OCI-LY7 (cell line): ENCODE data around the gene SPPL3. TPM values are rescaled to one million over a fixed set of nuclear protein-coding genes. Genes with fewer than 3 reads are reported as not detected.

Source experiments
- BruUV-seq: library from RNA; stranded (reverse); fragments of 400-500 nt; replicated peaks from 2 replicates; lab custom pipeline; 2021; lab: Mats Ljungman, UMichigan
- CTCF ChIA-PET: fragments of 300-600 bp; sonication (Branson Sonifier 250); formaldehyde crosslinking; loops from one replicate; lab custom pipeline; 2022; ENCODE audit warnings: antibody characterized with exemption; ENCODE audit not compliant: unreplicated experiment; lab: Charles Lee
- POLR2A ChIA-PET: fragments of 300-600 bp; sonication (Branson Sonifier 250); formaldehyde crosslinking; loops from one replicate; lab custom pipeline; 2022; ENCODE audit warnings: antibody characterized with exemption; lab: Charles Lee
- DNase-seq: peaks from one replicate; pipeline ENCODE4 v3.0.0-alpha.2; 2015; ENCODE audit warnings: low spot score
- H2AFZ ChIP-seq: fragments of 200-600 bp; sonication (generic), shearing (Covaris generic); 2 replicates; pipeline ENCODE4 v1.6.1; 2014; ENCODE audit warnings: mild to moderate bottlenecking, antibody characterized with exemption, low read length, moderate library complexity
- H3K27ac ChIP-seq: fragments of 200-600 bp; sonication (generic); 2 replicates; pipeline ENCODE4 v1.5.1; 2014; ENCODE audit warnings: mixed run types, low read depth, mild to moderate bottlenecking, moderate library complexity, low read length, inconsistent platforms; ENCODE audit not compliant: poor library complexity, severe bottlenecking
- H3K36me3 ChIP-seq: fragments of 200-600 bp; sonication (generic); 2 replicates; pipeline ENCODE4 v1.6.1; 2014; ENCODE audit warnings: mild to moderate bottlenecking, antibody characterized with exemption, low read length, moderate library complexity, mixed read lengths; ENCODE audit not compliant: insufficient read depth
- H3K4me1 ChIP-seq: fragments of 200-600 bp; sonication (generic); 2 replicates; pipeline ENCODE4 v1.5.1; 2014; ENCODE audit warnings: mild to moderate bottlenecking, low read length; ENCODE audit not compliant: insufficient read depth, poor library complexity, severe bottlenecking
- H3K4me2 ChIP-seq: fragments of 200-600 bp; sonication (generic); 2 replicates; pipeline ENCODE4 v1.6.1; 2014; ENCODE audit warnings: mild to moderate bottlenecking, low read length
- H3K4me3 ChIP-seq: fragments of 200-600 bp; sonication (generic); 2 replicates; pipeline ENCODE4 v1.5.1; 2014; ENCODE audit warnings: mild to moderate bottlenecking, low read depth, low read length; ENCODE audit not compliant: poor library complexity, severe bottlenecking
- H3K79me2 ChIP-seq: fragments of 200-600 bp; sonication (generic); 2 replicates; pipeline ENCODE4 v1.6.1; 2016; ENCODE audit warnings: low read depth, mild to moderate bottlenecking, low read length, moderate library complexity, mixed read lengths; ENCODE audit not compliant: insufficient read depth
- H3K9me2 ChIP-seq: fragments of 200-600 bp; sonication (generic); 2 replicates; pipeline ENCODE4 v1.6.1; 2016; ENCODE audit warnings: mild to moderate bottlenecking, low read length, mixed read lengths; ENCODE audit not compliant: insufficient read depth
- H3K9me3 ChIP-seq: fragments of 200-600 bp; sonication (generic); 2 replicates; pipeline ENCODE4 v1.6.1; 2014; ENCODE audit warnings: mild to moderate bottlenecking, mixed run types, low read length, mixed read lengths
- H4K20me1 ChIP-seq: fragments of 200-600 bp; sonication (generic); 2 replicates; pipeline ENCODE4 v1.6.1; 2014; ENCODE audit warnings: mild to moderate bottlenecking, antibody characterized with exemption, low read length, moderate library complexity, mixed read lengths; ENCODE audit not compliant: insufficient read depth
- CTCF ChIP-seq: fragments of 200-600 bp; sonication (generic); conservative IDR thresholded peaks from 2 replicates; pipeline ENCODE4 v1.5.1; 2014; ENCODE audit warnings: mild to moderate bottlenecking, antibody characterized with exemption, low read length, moderate library complexity, mixed read lengths
- EZH2phosphoT487 ChIP-seq: fragments of 200-600 bp; sonication (generic); IDR thresholded peaks from 2 replicates; pipeline ENCODE4 v1.6.1; 2018; ENCODE audit warnings: low read depth, borderline replicate concordance, mild to moderate bottlenecking, mixed run types, antibody characterized with exemption, low read length, moderate library complexity, mixed read lengths
- intact Hi-C: fragments of 100-400 bp; cut with micrococcal nuclease; formaldehyde crosslinking; loops from one replicate; pipeline ENCODE4 v1.10.0; 2022; ENCODE audit not compliant: unreplicated experiment
- total RNA-seq, 2 experiments: library from RNA; depleted of rRNA in 1 of 2; stranded (reverse); fragments of >200 nt in 1 of 2; shearing (Covaris generic) in 1 of 2; gene quantifications; 2 replicates each; pipeline ENCODE4 v1.2.3, GENCODE V29; 2014 to 2022

The SPPL3 gene
- total RNA-seq, 2 experiments from 2014 or later, result 8.6 to 36.6 TPM

DNA sequence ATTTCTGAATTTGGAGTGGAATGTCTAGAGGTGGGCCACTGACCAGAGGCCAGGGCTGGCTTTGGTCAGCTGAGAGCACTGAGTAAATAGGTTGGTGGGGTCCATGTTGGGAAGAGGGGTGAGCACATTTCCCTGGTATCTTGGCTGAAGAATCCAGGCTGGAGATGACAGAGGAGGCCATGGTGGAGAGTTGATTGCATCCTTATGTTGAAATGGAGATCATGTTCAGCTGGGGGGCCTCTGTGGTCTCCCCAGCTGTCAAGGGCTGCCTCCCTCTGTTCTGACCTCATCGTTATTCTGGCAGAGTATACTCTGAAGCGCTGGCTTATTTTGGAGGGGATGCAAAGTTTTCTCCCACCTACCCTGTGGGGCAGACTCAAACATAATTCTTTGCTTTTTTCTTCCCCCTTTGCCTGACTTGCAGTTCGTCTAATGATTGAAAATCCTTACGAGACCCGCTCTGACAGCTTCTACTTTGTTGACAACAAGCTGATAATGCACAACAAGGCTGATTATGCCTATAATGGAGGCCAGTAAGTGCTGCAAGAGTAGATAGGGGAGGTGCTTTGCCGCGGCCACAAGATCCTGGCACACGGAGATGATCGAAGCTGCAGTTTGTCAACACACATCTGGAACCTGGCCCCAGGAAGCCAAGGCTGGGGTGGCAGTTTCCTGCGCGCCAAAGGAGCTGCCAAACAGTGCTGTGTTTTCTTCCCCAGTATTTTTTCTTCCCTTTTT is 184.5 kb downstream of the SPPL3 start:
- Histone ChIP-seq H2AFZ (no peak overlapping the region), H3K79me2 (no peaks in the 10 kb centered on the region), H3K4me2 (no peak overlapping the region), H4K20me1 (no peaks in the 10 kb centered on the region), H3K9me2 (no peaks in the 10 kb centered on the region), H3K4me3 (no peak overlapping the region), H3K4me1 (peaks cover 23% of the 10 kb centered on the region), H3K9me3 (no peaks in the 10 kb centered on the region), H3K27ac (no peak overlapping the region), H3K36me3 (peaks cover 85% of the 10 kb centered on the region)
- BruUV-seq, result no TSS peak
- TF ChIP-seq EZH2phosphoT487, result no peak
- no peak for TF ChIP-seq CTCF
- intact Hi-C loops, result loop anchor here (10.0 kb wide), 1 partner anchor 285 kb away; the partner anchor contains the start of gene COX6A1
- ChIA-PET CTCF (no interaction called here), POLR2A (no interaction called here)
- no peak for DNase-seq

DNA sequence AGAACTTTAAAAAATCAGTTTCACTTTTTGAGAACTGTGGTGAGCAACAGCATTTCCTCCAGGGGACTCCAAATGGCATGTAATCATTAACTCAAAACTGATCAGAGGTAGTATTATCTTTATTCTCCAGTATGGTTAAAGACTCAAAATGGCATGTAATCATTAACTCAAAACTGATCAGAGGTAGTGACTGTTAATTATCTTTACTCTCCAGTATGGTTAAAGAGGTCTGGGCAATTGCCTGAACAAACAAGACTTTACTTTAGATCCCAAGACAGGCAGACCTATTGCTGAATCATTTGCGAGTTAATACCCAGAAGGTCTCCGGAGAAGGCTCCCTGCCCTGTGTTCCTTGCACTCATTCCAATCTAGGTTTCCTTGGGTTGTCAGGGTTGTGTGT is 185.1 kb downstream of the SPPL3 start:
- no peak overlapping the region for H3K4me2 ChIP-seq
- no peaks in the 10 kb centered on the region for H4K20me1 ChIP-seq
- BruUV-seq, result no TSS peak
- H3K9me3 ChIP-seq, result no peaks in the 10 kb centered on the region
- POLR2A ChIA-PET, result no interaction called here
- H3K4me1 ChIP-seq, result peaks cover 24% of the 10 kb centered on the region
- intact Hi-C loops, result no loop called here
- DNase-seq, result no peak
- no peak for TF ChIP-seq CTCF
- no peak for TF ChIP-seq EZH2phosphoT487
- peaks cover 86% of the 10 kb centered on the region for H3K36me3 ChIP-seq
- H3K27ac ChIP-seq, result no peak overlapping the region
- H3K79me2 ChIP-seq, result no peaks in the 10 kb centered on the region
- CTCF ChIA-PET, result no interaction called here
- H2AFZ ChIP-seq, result no peak overlapping the region
- no peaks in the 10 kb centered on the region for H3K9me2 ChIP-seq
- no peak overlapping the region for H3K4me3 ChIP-seq

DNA sequence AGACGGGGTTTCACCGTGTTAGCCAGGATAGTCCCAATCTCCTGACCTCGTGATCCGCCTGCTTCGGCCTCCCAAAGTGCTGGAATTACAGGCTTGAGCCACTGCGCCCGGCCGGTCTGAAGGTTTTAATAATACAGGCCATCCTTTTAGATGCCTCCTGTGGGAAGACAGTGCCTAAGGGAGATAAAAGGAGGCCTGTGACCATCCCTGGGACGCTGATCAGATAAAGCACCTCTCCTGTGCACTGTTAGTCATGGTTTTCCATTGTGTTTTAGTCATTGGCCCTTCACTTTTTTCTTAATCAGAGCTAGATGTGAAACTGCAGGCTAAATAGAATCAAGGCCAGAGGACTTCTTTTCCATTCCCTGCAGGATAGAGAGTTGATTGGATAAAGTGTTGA is 186.1 kb downstream of the SPPL3 start:
- no peak overlapping the region for H3K4me3 ChIP-seq
- no peaks in the 10 kb centered on the region for H3K79me2 ChIP-seq
- intact Hi-C loops, result no loop called here
- H3K4me2 ChIP-seq, result no peak overlapping the region
- no peak overlapping the region for H3K27ac ChIP-seq
- no peaks in the 10 kb centered on the region for H4K20me1 ChIP-seq
- TF ChIP-seq CTCF, result no peak
- TF ChIP-seq EZH2phosphoT487, result no peak
- H3K9me3 ChIP-seq, result no peaks in the 10 kb centered on the region
- H3K4me1 ChIP-seq, result peaks cover 34% of the 10 kb centered on the region
- no peaks in the 10 kb centered on the region for H3K9me2 ChIP-seq
- CTCF ChIA-PET, result no interaction called here
- POLR2A ChIA-PET, result no interaction called here
- no TSS peak for BruUV-seq
- peaks cover 85% of the 10 kb centered on the region for H3K36me3 ChIP-seq
- no peak overlapping the region for H2AFZ ChIP-seq
- DNase-seq, result no peak
